Endodermal cell (in vitro differentiated cells): ENCODE data around the gene CFB. TPM values are rescaled to one million over a fixed set of nuclear protein-coding genes. Genes with fewer than 3 reads are reported as not detected.
"Not testable (repeated sequence)": the region's sequence is repeated elsewhere in the genome, so short reads cannot be mapped to it uniquely, and the experiment has no call there.

Source experiments
- DNase-seq: peaks from one replicate; pipeline ENCODE4 v3.0.0-alpha.2; 2017
- H3K27ac ChIP-seq: 2 replicates; pipeline ENCODE4 v1.5.1; 2013; ENCODE audit warnings: mild to moderate bottlenecking, low read depth, low read length, moderate library complexity
- H3K27me3 ChIP-seq: 2 replicates; pipeline ENCODE4 v1.6.1; 2013; ENCODE audit warnings: mild to moderate bottlenecking, low read length, moderate library complexity; ENCODE audit not compliant: insufficient read depth, control insufficient read depth, poor library complexity, severe bottlenecking
- H3K36me3 ChIP-seq: 2 replicates; pipeline ENCODE4 v1.7.0; 2013; ENCODE audit warnings: mild to moderate bottlenecking, low read length, moderate library complexity; ENCODE audit not compliant: control insufficient read depth, insufficient read depth
- H3K4me1 ChIP-seq: one replicate; pipeline ENCODE4 v1.7.0; 2013; ENCODE audit warnings: low read length; ENCODE audit not compliant: control insufficient read depth, insufficient read depth
- H3K4me3 ChIP-seq: 2 replicates; pipeline ENCODE4 v1.5.1; 2013; ENCODE audit warnings: mild to moderate bottlenecking, low read length, moderate library complexity
- H3K9ac ChIP-seq: 2 replicates; pipeline ENCODE4 v1.6.1; 2013; ENCODE audit warnings: mild to moderate bottlenecking, low read length, moderate library complexity; ENCODE audit not compliant: poor library complexity, severe bottlenecking; ENCODE audit errors: extremely low read depth
- H3K9me3 ChIP-seq: 2 replicates; pipeline ENCODE4 v1.6.1; 2013; ENCODE audit warnings: mild to moderate bottlenecking, low read length, moderate library complexity; ENCODE audit not compliant: control insufficient read depth
- H3K27ac Mint-ChIP-seq: 2 replicates; pipeline ENCODE4 v1.8.0; 2020; ENCODE audit warnings: mixed read lengths
- H3K27me3 Mint-ChIP-seq: 2 replicates; pipeline ENCODE4 v1.8.0; 2021; ENCODE audit warnings: mild to moderate bottlenecking, mixed read lengths; ENCODE audit not compliant: insufficient read depth
- H3K36me3 Mint-ChIP-seq: 2 replicates; pipeline ENCODE4 v1.8.0; 2020; ENCODE audit warnings: low read depth, mixed read lengths
- H3K4me1 Mint-ChIP-seq: 2 replicates; pipeline ENCODE4 v1.8.0; 2020; ENCODE audit warnings: mixed read lengths
- H3K4me3 Mint-ChIP-seq: 2 replicates; pipeline ENCODE4 v1.8.0; 2020; ENCODE audit warnings: mild to moderate bottlenecking, moderate library complexity, mixed read lengths
- H3K9me3 Mint-ChIP-seq: 2 replicates; pipeline ENCODE4 v1.8.0; 2020; ENCODE audit warnings: mild to moderate bottlenecking, mixed read lengths
- CTCF ChIP-seq: fragments of 200-600 bp; sonication (generic); conservative IDR thresholded peaks from 2 replicates; pipeline ENCODE4 v1.5.0; 2021; ENCODE audit warnings: antibody characterized with exemption, mild to moderate bottlenecking
- WGBS, 2 experiments: methylation state at CpG; one replicate each; pipeline versions ENCODE4 v1.1.5 to v1.1.7; 2013; ENCODE audit warnings: missing lambda C conversion rate in 2 of 2, mixed read lengths in 1 of 2; ENCODE audit not compliant: insufficient coverage in 1 of 2, insufficient read length in 1 of 2; 5-methylcytosine and 5-hydroxymethylcytosine counted together
- total RNA-seq, 2 donors: library from RNA; stranded (reverse); fragmentation: NEBNext Ultra II Directional in 1 of 2; extraction: Animal tissue kit (Norgen Biotek cat#: 25700) in 1 of 2; gene quantifications; 2 replicates in 1 of 2; 3 replicates in 1 of 2; pipeline ENCODE4 v1.2.1, GENCODE V29; 2021

CFB gene
- total RNA-seq, 2 donors from 2014 or later = 0.51 to 0.66 TPM

GRCh38 chr6:31927863-31928671, 17.8 kb upstream of the CFB start:
- Mint-ChIP-seq H3K4me1 (no peaks in the 10 kb centered on the region), H3K9me3 (peaks cover 10% of the 10 kb centered on the region), H3K27me3 (peaks cover 18% of the 10 kb centered on the region), H3K4me3 (no peak overlapping the region), H3K27ac (no peak overlapping the region), H3K36me3 (no peaks in the 10 kb centered on the region)
- peaks cover 9% of the 10 kb centered on the region for H3K27me3 ChIP-seq
- H3K4me1 ChIP-seq = no peaks in the 10 kb centered on the region
- H3K9ac ChIP-seq = no peak overlapping the region
- no peak for TF ChIP-seq CTCF
- no peak overlapping the region for H3K27ac ChIP-seq
- no peaks in the 10 kb centered on the region for H3K36me3 ChIP-seq
- no peaks in the 10 kb centered on the region for H3K9me3 ChIP-seq
- H3K4me3 ChIP-seq = no peak overlapping the region
- 86 to 93% methylated on average over 5 to 11 of the region's 11 CpGs for WGBS, 2 experiments
- no peak for DNase-seq

GRCh38 chr6:31928672-31928939, 17.3 kb upstream of the CFB start:
- no peak for TF ChIP-seq CTCF
- Histone ChIP-seq H3K9ac (no peak overlapping the region), H3K4me3 (no peak overlapping the region), H3K9me3 (no peaks in the 10 kb centered on the region), H3K36me3 (no peaks in the 10 kb centered on the region), H3K27me3 (peaks cover 9% of the 10 kb centered on the region), H3K4me1 (no peaks in the 10 kb centered on the region), H3K27ac (no peak overlapping the region)
- no peaks in the 10 kb centered on the region for H3K4me1 Mint-ChIP-seq
- H3K4me3 Mint-ChIP-seq = no peak overlapping the region
- WGBS, 2 experiments = 89 to 100% methylated on average over 1 to 9 of the region's 9 CpGs
- H3K9me3 Mint-ChIP-seq = peaks cover 16% of the 10 kb centered on the region
- no peak for DNase-seq
- no peak overlapping the region for H3K27ac Mint-ChIP-seq
- H3K27me3 Mint-ChIP-seq = peaks cover 23% of the 10 kb centered on the region
- H3K36me3 Mint-ChIP-seq = no peaks in the 10 kb centered on the region

GRCh38 chr6:31930962-31931361, 14.9 kb upstream of the CFB start:
- no peak overlapping the region for H3K4me3 Mint-ChIP-seq
- no peak for DNase-seq
- 100% methylated on average over 1 of the region's 1 CpG; no CpG with 5 or more reads in 1 of the 2 experiments for WGBS, 2 experiments

GRCh38 chr6:31932137-31932536, 13.8 kb upstream of the CFB start:
- H3K27ac ChIP-seq, H3K27me3 ChIP-seq, H3K4me3 Mint-ChIP-seq, H3K4me1 ChIP-seq, H3K27ac Mint-ChIP-seq, H3K4me3 ChIP-seq, H3K9me3 ChIP-seq, DNase-seq, H3K4me1 Mint-ChIP-seq, H3K36me3 ChIP-seq, H3K36me3 Mint-ChIP-seq, H3K9ac ChIP-seq: not testable (repeated sequence)
- Mint-ChIP-seq H3K27me3 (peaks cover 29% of the 10 kb centered on the region), H3K9me3 (peaks cover 19% of the 10 kb centered on the region)
- 80 to 96% methylated on average over 1 to 22 of the region's 32 CpGs for WGBS, 2 experiments

More at GRCh38 chr6:31930962-31931361, 14.9 kb upstream of the CFB start:
- H3K27me3 ChIP-seq = peaks cover 9% of the 10 kb centered on the region
- no peaks in the 10 kb centered on the region for H3K4me1 ChIP-seq
- no peaks in the 10 kb centered on the region for H3K36me3 ChIP-seq
- no peak overlapping the region for H3K4me3 ChIP-seq
- Mint-ChIP-seq H3K27me3 (peaks cover 29% of the 10 kb centered on the region), H3K9me3 (peaks cover 19% of the 10 kb centered on the region), H3K27ac (no peak overlapping the region), H3K36me3 (no peaks in the 10 kb centered on the region), H3K4me1 (no peaks in the 10 kb centered on the region)
- no peaks in the 10 kb centered on the region for H3K9me3 ChIP-seq
- no peak overlapping the region for H3K9ac ChIP-seq
- no peak overlapping the region for H3K27ac ChIP-seq
- TF ChIP-seq CTCF = no peak
